Subcutaneous abdominal adipose tissue (tissue), 5 donors: Measurements from ENCODE around the gene MKS1.

Source experiments
- H3K27ac ChIP-seq: one replicate; pipeline ENCODE4 v1.7.0; 2013; ENCODE audit warnings: low read depth, mild to moderate bottlenecking, inconsistent platforms, low read length, moderate library complexity
- H3K27me3 ChIP-seq, 5 donors: one replicate each; pipeline ENCODE4 v1.7.0; 2013; ENCODE audit warnings: low read length in 5 of 5, inconsistent platforms in 1 of 5; ENCODE audit not compliant: control insufficient read depth in 5 of 5, insufficient read depth in 4 of 5
- H3K36me3 ChIP-seq, 5 donors: one replicate each; pipeline ENCODE4 v1.7.0; 2013; ENCODE audit warnings: low read length in 5 of 5; ENCODE audit not compliant: control insufficient read depth in 5 of 5, insufficient read depth in 5 of 5
- H3K4me1 ChIP-seq, 5 donors: one replicate each; pipeline ENCODE4 v1.7.0; 2013; ENCODE audit warnings: low read length in 5 of 5, mild to moderate bottlenecking in 3 of 5, moderate library complexity in 1 of 5; ENCODE audit not compliant: control insufficient read depth in 5 of 5, insufficient read depth in 5 of 5
- H3K4me3 ChIP-seq, 5 donors: one replicate each; pipeline ENCODE4 v1.7.0; 2013; ENCODE audit warnings: low read length in 5 of 5, low read depth in 1 of 5
- H3K9ac ChIP-seq, 5 donors: one replicate each; pipeline ENCODE4 v1.7.0; 2013; ENCODE audit warnings: low read length in 5 of 5, mild to moderate bottlenecking in 4 of 5, moderate library complexity in 3 of 5
- H3K9me3 ChIP-seq, 5 donors: one replicate each; pipeline ENCODE4 v1.7.0; 2013; ENCODE audit warnings: low read length in 5 of 5; ENCODE audit not compliant: control insufficient read depth in 5 of 5
- donor health status: healthy.
- donor health status: healthy.
- donor health status: healthy.
- donor health status: healthy.
- donor health status: healthy.

The MKS1 gene

DNA sequence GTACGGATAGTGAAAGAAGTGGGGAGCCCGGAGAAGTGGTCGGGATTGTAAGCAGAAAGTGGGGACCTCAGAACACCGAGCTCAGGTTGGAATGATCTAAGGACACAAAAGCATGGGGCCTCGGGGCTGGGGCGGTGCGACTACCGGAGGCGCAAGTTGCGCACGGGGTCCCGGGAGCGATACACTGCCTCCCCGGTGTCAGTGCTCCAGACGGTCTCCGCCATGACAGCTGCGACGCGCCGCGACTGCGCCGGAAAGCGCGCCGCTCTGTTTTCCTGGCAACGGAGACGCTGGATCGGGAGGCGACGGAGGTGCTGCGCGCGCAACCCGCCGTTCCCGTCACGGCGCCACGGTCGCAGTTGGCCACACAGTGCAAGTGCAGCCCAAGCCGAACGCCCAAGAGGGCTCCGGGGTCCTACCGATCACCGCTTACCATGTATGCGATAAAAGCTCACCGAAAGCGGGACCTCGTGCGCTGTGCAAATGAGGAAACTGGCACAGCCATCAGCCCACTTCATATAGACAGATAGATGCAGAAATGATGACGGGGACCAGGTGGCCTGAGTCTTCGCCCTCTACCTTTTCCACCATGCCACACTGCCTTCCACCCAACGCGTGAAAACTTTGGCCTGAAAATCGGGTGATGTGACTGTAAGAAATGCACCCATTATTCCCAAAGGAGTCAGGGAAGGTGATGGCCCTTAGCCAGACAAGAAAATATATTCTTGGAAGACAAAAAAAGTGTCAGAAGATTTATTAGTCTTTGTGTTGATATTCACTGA, at the start of gene MKS1:
MKS1 (minus strand) TSS at position 249 of the 782 bp plus-strand sequence; CDS start at position 224, 25 bp downstream.
- Histone ChIP-seq H3K9me3 (no peaks in the 10 kb centered on the region), H3K36me3 (peaks cover 2 to 20% (median 17%) of the 10 kb centered on the region in 5 donors), H3K9ac (peak within 1 kb of the TSS; percentile 49 to 93 (median 90)), H3K4me1 (peaks cover 5 to 14% (median 13%) of the 10 kb centered on the region in 5 donors), H3K4me3 (peak within 1 kb of the TSS; percentile 74 to 99 (median 96)), H3K27ac (peak within 1 kb of the TSS; percentile 65), H3K27me3 (no peaks in the 10 kb centered on the region)

DNA sequence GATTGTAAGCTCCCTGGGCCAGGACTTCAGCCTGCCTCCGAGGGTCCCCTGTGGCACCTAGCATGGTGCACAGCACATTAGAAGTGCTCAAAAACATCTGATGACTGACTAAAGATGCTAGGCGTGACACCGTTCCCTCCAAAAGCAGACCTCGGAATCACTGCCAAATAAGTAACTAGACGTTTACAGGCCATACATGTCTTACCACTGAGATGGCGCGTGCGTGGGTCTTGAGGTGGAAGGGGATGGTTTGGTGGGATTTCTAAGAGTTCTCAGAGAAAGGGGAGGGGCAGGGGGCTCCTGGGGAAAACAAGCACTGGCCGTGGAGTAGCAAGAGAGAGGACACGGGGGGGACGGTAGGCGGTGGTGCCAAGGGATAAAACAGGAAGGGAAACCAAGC, 49.3 kb upstream of the MKS1 start:
- Histone ChIP-seq H3K36me3 (no peaks in the 10 kb centered on the region), H3K9me3 (no peaks in the 10 kb centered on the region), H3K9ac (no peak overlapping the region), H3K27ac (no peak overlapping the region), H3K4me1 (no peaks in the 10 kb centered on the region), H3K4me3 (no peak overlapping the region), H3K27me3 (peaks cover 0 to 31% (median 21%) of the 10 kb centered on the region in 5 donors)

GRCh38 chr17:58267347-58268324, 48.6 kb upstream of the MKS1 start:
- H3K9ac ChIP-seq: no peak overlapping the region
- no peaks in the 10 kb centered on the region for H3K36me3 ChIP-seq
- peaks cover 0 to 29% (median 18%) of the 10 kb centered on the region in 5 donors for H3K27me3 ChIP-seq
- no peaks in the 10 kb centered on the region for H3K4me1 ChIP-seq
- H3K9me3 ChIP-seq: no peaks in the 10 kb centered on the region
- H3K4me3 ChIP-seq: no peak overlapping the region
- no peak overlapping the region for H3K27ac ChIP-seq

GRCh38 chr17:58265902-58266875, 47.1 kb upstream of the MKS1 start:
- Histone ChIP-seq H3K9ac (no peak overlapping the region), H3K4me3 (no peak overlapping the region), H3K4me1 (no peaks in the 10 kb centered on the region), H3K27me3 (peaks cover 0 to 27% (median 18%) of the 10 kb centered on the region in 5 donors), H3K27ac (no peak overlapping the region), H3K36me3 (no peaks in the 10 kb centered on the region), H3K9me3 (no peaks in the 10 kb centered on the region)

DNA sequence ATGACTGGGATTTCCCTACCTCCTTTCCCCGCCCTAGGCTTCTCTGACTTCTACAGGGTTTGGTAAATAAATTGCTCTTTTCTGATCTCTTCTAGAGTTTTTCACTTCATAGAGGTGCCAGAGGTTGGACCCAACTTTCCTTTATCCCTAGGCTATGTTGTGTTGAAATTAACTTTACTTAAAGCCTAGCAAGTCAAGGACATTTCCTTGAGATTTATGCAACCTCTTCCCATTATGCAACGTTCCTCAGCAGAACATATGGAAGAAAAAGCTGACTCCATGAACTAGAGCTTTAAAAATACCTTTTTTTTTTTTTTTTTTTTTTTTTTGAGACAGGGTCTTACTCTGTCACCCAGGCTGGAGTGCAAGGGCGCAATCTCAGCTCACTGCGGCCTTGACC, 46.2 kb upstream of the MKS1 start:
- no peak overlapping the region for H3K4me3 ChIP-seq
- no peaks in the 10 kb centered on the region for H3K36me3 ChIP-seq
- H3K9me3 ChIP-seq: no peaks in the 10 kb centered on the region
- no peak overlapping the region for H3K27ac ChIP-seq
- H3K4me1 ChIP-seq: no peaks in the 10 kb centered on the region
- H3K27me3 ChIP-seq: peaks cover under 1 to 27% (median 18%) of the 10 kb centered on the region in 5 donors
- no peak overlapping the region for H3K9ac ChIP-seq

DNA sequence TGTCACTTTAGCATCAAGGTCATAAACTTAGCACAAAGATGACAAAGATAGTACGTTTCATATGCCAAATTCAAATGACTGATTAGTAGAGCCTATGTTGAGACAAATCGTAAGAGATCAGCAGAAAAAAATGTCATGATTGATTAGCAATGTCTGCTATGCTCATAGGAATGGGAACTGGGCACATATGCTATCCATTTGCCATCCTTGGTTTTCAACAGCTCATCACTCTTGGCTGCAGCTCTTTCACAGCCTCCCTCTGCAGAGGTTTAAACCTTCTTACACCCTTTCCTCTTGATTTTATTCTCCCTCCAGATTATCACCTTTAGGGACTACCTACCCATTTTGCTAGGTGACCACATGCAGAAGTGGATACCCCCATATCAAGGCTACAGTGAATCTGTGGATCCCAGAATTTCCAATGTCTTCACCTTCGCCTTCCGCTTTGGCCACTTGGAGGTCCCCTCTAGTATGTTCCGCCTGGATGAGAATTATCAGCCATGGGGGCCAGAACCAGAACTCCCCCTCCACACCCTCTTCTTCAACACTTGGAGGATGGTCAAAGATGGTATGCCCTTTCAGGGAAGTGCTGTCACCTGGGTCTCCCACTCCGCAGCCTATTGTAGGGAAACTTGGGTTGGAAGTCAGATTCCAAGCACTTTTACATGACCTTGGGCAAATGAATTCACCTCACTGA, 45.5 kb upstream of the MKS1 start:
- Histone ChIP-seq H3K27ac (no peak overlapping the region), H3K4me1 (no peaks in the 10 kb centered on the region), H3K4me3 (no peak overlapping the region), H3K9me3 (no peaks in the 10 kb centered on the region), H3K36me3 (no peaks in the 10 kb centered on the region), H3K27me3 (peaks cover 4 to 27% (median 18%) of the 10 kb centered on the region in 5 donors), H3K9ac (no peak overlapping the region)

GRCh38 chr17:58263773-58264172, 44.7 kb upstream of the MKS1 start:
- Histone ChIP-seq H3K27me3 (peaks cover 4 to 24% (median 18%) of the 10 kb centered on the region in 5 donors), H3K9ac (no peak overlapping the region)

DNA sequence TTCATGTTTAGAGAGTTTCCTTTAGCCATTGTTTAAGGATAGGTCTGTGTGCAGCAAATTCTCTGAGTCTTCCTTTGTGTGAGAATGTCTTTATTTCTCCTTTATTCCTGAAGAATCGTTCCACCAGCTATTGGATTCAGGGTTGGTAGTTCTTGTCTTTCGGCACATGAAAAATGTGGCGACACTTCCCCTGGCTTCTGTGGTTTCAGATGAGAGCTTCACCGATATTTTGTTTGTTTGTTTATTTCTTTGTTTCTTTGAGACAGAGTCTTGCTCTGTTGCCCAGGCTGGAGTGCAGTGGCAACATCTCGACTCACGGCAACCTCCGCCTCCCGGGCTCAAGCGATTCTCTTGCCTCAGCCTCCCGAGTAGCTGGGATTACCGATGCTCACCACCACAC, 43.1 kb upstream of the MKS1 start:
- Histone ChIP-seq H3K27ac (no peak overlapping the region), H3K27me3 (peaks cover 4 to 14% (median 11%) of the 10 kb centered on the region in 5 donors), H3K9me3 (no peaks in the 10 kb centered on the region), H3K4me3 (no peak overlapping the region), H3K36me3 (no peaks in the 10 kb centered on the region), H3K4me1 (no peaks in the 10 kb centered on the region), H3K9ac (no peak overlapping the region)

More at GRCh38 chr17:58263773-58264172, 44.7 kb upstream of the MKS1 start:
- no peak overlapping the region for H3K4me3 ChIP-seq
- H3K36me3 ChIP-seq: no peaks in the 10 kb centered on the region
- no peaks in the 10 kb centered on the region for H3K9me3 ChIP-seq
- H3K4me1 ChIP-seq: no peaks in the 10 kb centered on the region
- H3K27ac ChIP-seq: no peak overlapping the region

GRCh38 chr17:58254803-58255202, 35.7 kb upstream of the MKS1 start:
- Histone ChIP-seq H3K4me3 (no peak overlapping the region), H3K36me3 (no peaks in the 10 kb centered on the region), H3K9ac (no peak overlapping the region), H3K9me3 (no peaks in the 10 kb centered on the region), H3K27ac (no peak overlapping the region), H3K4me1 (peaks cover 0 to 3% (median 2%) of the 10 kb centered on the region in 5 donors), H3K27me3 (peaks cover 3 to 26% (median 11%) of the 10 kb centered on the region in 5 donors)
